BJ (cell line): ENCODE measurements around the gene C10orf95. TPM values are rescaled to one million over a fixed set of nuclear protein-coding genes. Genes with fewer than 3 reads are reported as not detected.

Source experiments
- CTCF ChIA-PET: fragments of 350-600 bp; formaldehyde crosslinking; extraction: SDS; loops from one replicate; lab custom pipeline; 2021; ENCODE audit warnings: antibody characterized with exemption, inconsistent platforms; lab: Yijun Ruan, JAX
- POLR2A ChIA-PET: fragments of 300-600 bp; sonication (Branson Sonifier 250); formaldehyde crosslinking; extraction: SDS; loops from one replicate; lab custom pipeline; 2021; ENCODE audit warnings: antibody characterized with exemption; lab: Charles Lee
- DNase-seq: peaks from one replicate; pipeline ENCODE4 v3.0.0-alpha.2; 2011; ENCODE audit warnings: low read depth
- H3K27me3 ChIP-seq: 2 replicates; pipeline ENCODE4 v1.6.0; 2011; ENCODE audit warnings: low read length; ENCODE audit not compliant: control insufficient read depth, insufficient read depth
- H3K36me3 ChIP-seq: 2 replicates; pipeline ENCODE4 v1.5.1; 2011; ENCODE audit warnings: low read length; ENCODE audit not compliant: control insufficient read depth, insufficient read depth
- H3K4me3 ChIP-seq: 2 replicates; pipeline ENCODE4 v1.5.1; 2011; ENCODE audit warnings: low read depth, mild to moderate bottlenecking, control low read depth, low read length
- polyA plus RNA-seq: library from polyadenylated mRNA; depleted of rRNA; stranded (reverse); fragments of >200 nt; gene quantifications from 2 replicates; pipeline ENCODE4 v1.2.3, GENCODE V29; 2011
- TF ChIP-seq, protein P1 (sequence below): IDR thresholded peaks from 2 replicates; pipeline ENCODE4 v1.5.1; 2011; ENCODE audit warnings: low read depth, mild to moderate bottlenecking, control low read depth, inconsistent platforms, low read length, moderate library complexity; ENCODE audit not compliant: insufficient read depth

The C10orf95 gene
- polyA plus RNA-seq, 1 experiment, result not detected

DNA sequence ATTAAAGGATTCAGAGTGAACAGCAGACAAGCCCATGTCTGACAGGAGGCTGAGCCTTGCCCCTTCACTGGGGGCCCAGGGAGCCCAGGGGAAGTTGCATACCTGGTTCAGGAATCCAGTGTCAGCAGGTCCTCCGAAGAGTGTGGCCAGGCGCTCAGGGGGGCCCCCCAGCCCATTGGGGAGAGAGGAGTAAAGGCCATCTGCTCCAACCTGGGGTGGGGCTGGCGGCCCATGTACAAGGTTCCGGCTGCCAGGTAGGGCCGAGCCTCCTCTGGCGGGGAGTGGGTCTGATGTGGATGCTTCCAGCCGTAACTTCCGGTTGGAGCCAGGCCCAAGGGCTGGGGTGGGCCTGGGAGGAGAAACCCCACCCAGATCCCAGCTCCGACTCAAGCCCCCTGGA lies 35.1 kb downstream of the C10orf95 start:
- peaks cover 30% of the 10 kb centered on the region for H3K27me3 ChIP-seq
- ChIA-PET POLR2A (no interaction called here), CTCF (interaction anchor here (0.9 to 3.7 kb wide), 2 partner anchors 13 to 17 kb away, joined by 3 to 17 read pairs; no protein-coding TSS in a partner anchor)
- H3K36me3 ChIP-seq, result no peaks in the 10 kb centered on the region
- H3K4me3 ChIP-seq, result no peak overlapping the region
- no peak for DNase-seq
- TF ChIP-seq, protein P1, sequence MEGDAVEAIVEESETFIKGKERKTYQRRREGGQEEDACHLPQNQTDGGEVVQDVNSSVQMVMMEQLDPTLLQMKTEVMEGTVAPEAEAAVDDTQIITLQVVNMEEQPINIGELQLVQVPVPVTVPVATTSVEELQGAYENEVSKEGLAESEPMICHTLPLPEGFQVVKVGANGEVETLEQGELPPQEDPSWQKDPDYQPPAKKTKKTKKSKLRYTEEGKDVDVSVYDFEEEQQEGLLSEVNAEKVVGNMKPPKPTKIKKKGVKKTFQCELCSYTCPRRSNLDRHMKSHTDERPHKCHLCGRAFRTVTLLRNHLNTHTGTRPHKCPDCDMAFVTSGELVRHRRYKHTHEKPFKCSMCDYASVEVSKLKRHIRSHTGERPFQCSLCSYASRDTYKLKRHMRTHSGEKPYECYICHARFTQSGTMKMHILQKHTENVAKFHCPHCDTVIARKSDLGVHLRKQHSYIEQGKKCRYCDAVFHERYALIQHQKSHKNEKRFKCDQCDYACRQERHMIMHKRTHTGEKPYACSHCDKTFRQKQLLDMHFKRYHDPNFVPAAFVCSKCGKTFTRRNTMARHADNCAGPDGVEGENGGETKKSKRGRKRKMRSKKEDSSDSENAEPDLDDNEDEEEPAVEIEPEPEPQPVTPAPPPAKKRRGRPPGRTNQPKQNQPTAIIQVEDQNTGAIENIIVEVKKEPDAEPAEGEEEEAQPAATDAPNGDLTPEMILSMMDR, result no peak

DNA sequence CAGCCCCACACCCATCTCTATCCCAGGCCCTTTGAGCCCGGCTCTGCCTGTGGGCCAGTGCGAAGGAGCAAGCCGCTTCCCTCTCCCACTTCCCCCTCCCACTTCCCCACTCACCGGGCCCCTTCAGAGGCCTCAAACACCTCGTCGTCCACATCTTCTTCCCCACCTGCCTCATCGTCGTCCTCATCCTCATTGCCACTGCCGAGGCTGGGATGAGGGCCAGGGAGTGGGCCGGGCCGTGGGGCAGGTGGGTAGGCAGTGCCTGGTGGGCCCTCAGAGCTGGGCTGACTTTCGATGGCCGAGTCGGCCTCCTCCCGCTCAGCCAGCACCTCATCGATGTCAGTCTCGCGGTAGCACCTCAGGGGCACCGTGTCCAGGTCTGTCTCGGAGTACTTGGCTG lies 36.6 kb downstream of the C10orf95 start:
- ChIA-PET POLR2A (no interaction called here), CTCF (interaction anchor here (3.7 kb wide), 1 partner anchor 11 kb away, joined by 17 read pairs; no protein-coding TSS in a partner anchor)

GRCh38 chr10:102413806-102414561 lies 37.4 kb downstream of the C10orf95 start:
- ChIA-PET CTCF (interaction anchor here (1.2 to 5.4 kb wide), 3 partner anchors 10 to 65 kb away, joined by 3 to 38 read pairs (median 5); no protein-coding TSS in a partner anchor), POLR2A (no interaction called here)
- DNase-seq, result no peak
- Histone ChIP-seq H3K27me3 (peaks cover 49% of the 10 kb centered on the region), H3K36me3 (no peaks in the 10 kb centered on the region), H3K4me3 (no peak overlapping the region)
- TF ChIP-seq, protein P1, result no peak

More for the DNA sequence above, 36.6 kb downstream of the C10orf95 start:
- DNase-seq, result no peak
- Histone ChIP-seq H3K4me3 (no peak overlapping the region), H3K27me3 (peaks cover 44% of the 10 kb centered on the region), H3K36me3 (no peaks in the 10 kb centered on the region)
- TF ChIP-seq, protein P1, result no peak

- Histone ChIP-seq H3K4me3 (no peak overlapping the region), H3K27me3 (peaks cover 50% of the 10 kb centered on the region), H3K36me3 (no peaks in the 10 kb centered on the region)
- TF ChIP-seq, protein P1, result no peak
- DNase-seq, result no peak
- ChIA-PET CTCF (interaction anchor here (0.8 to 5.4 kb wide), 4 partner anchors 9 to 182 kb away, joined by 3 to 38 read pairs (median 4); no protein-coding TSS in a partner anchor), POLR2A (no interaction called here)
Observed at GRCh38 chr10:102413053-102413705, 38.2 kb downstream of the C10orf95 start.

DNA sequence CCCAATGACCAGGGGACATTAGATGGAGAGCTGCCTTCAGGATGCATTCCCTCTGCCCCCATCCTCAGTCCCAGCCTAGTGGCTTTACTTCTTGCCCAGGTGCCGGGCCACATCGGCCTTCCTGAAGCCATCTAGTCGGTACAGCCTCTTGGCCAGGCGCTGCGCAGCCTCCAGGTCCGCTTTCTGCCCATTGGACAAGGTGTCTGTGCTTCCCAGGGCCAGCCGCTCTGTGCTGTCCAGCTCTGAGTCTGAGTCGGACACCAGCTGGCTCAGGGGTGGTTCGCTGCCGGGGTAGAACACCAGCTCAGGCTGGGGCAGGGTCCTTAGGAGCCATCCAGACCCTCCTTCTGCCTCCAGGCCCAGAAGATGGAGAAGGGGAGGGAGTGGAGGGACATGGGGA lies 39.0 kb downstream of the C10orf95 start:
- CTCF ChIA-PET, result interaction anchor here (1.8 to 5.4 kb wide), 3 partner anchors 9 to 13 kb away, joined by 5 to 38 read pairs (median 21); partner anchors contain the start of gene FBXL15
- Histone ChIP-seq H3K36me3 (no peaks in the 10 kb centered on the region), H3K4me3 (no peak overlapping the region), H3K27me3 (peaks cover 54% of the 10 kb centered on the region)
- POLR2A ChIA-PET, result no interaction called here
- TF ChIP-seq, protein P1, result no peak
- DNase-seq, result no peak
